Uterus (tissue), 4 donors: ENCODE measurements around the gene CACNB2. TPM values are rescaled to one million over a fixed set of nuclear protein-coding genes. Genes with fewer than 3 reads are reported as not detected.
A peak's percentile ranks its signal among the peaks of the same experiment; 100 is the strongest.

ENCODE experiments used
- DNase-seq, 2 donors: peaks; one replicate each; pipeline ENCODE4 v3.0.0-alpha.2; 2019 to 2020
- H3K27ac ChIP-seq, 2 donors: fragments of 200-600 bp; sonication (generic); 1 replicate in 1 of 2; 2 replicates in 1 of 2; pipeline ENCODE4 v1.5.1; 2016 to 2018
- H3K27me3 ChIP-seq, 2 donors: fragments of 200-600 bp; sonication (generic); one replicate each; pipeline ENCODE4 v1.5.1; 2018 to 2019; ENCODE audit warnings: control low read depth in 1 of 2
- H3K36me3 ChIP-seq, 2 donors: fragments of 200-600 bp; sonication (generic); one replicate each; pipeline ENCODE4 v1.5.1; 2019; ENCODE audit warnings: control low read depth in 1 of 2
- H3K4me1 ChIP-seq, 2 donors: fragments of 200-600 bp; sonication (generic); one replicate each; pipeline ENCODE4 v1.5.1; 2018 to 2019; ENCODE audit warnings: control low read depth in 1 of 2
- H3K4me3 ChIP-seq, 2 donors: fragments of 200-600 bp; sonication (generic); 1 replicate in 1 of 2; 2 replicates in 1 of 2; pipeline ENCODE4 v1.5.1; 2018 to 2019; ENCODE audit warnings: mild to moderate bottlenecking in 1 of 2
- H3K9me3 ChIP-seq, 2 donors: fragments of 200-600 bp; sonication (generic); one replicate each; pipeline ENCODE4 v1.5.1; 2019; ENCODE audit warnings: control low read depth in 1 of 2
- POLR2A ChIP-seq, 2 donors: fragments of 450-650 bp; IDR thresholded peaks; one replicate each; pipeline ENCODE4 v1.6.1; 2016; ENCODE audit warnings: antibody characterized with exemption in 2 of 2, mild to moderate bottlenecking in 1 of 2, moderate library complexity in 1 of 2
- intact Hi-C: fragments of 100-400 bp; cut with DNase I; formaldehyde crosslinking; loops from one replicate; pipeline ENCODE4 v1.15.1; 2023; ENCODE audit warnings: low total_unique reads
- total RNA-seq, 4 donors: library from RNA; depleted of rRNA in 3 of 4; stranded (reverse); fragments of >200 nt in 3 of 4; gene quantifications; one replicate each; pipeline versions ENCODE4 v1.1.0 to v1.2.4, GENCODE V29; 2014 to 2023
- TF ChIP-seq, protein P1 (sequence below), 4 experiments: fragments of 200-600 bp in 2 of 4; fragments of 450-650 bp in 2 of 4; sonication (generic) in 2 of 4; IDR thresholded peaks; one replicate each; pipeline ENCODE4 v1.5.1; 2016 to 2019; ENCODE audit warnings: antibody characterized with exemption in 4 of 4, mild to moderate bottlenecking in 2 of 4, moderate library complexity in 1 of 4
- donor health status: DM: yes; HTN: yes; CAD: no.

Gene CACNB2
- total RNA-seq, 4 donors from 2014 or later, result 19.4 to 33.0 (median 27.0) TPM

GRCh38 chr10:18134921-18135320 lies 5.3 kb upstream of the CACNB2 start:
- no peak for TF ChIP-seq POLR2A (IDR thresholded peaks at IDR 0.05)
- TF ChIP-seq, protein P1, sequence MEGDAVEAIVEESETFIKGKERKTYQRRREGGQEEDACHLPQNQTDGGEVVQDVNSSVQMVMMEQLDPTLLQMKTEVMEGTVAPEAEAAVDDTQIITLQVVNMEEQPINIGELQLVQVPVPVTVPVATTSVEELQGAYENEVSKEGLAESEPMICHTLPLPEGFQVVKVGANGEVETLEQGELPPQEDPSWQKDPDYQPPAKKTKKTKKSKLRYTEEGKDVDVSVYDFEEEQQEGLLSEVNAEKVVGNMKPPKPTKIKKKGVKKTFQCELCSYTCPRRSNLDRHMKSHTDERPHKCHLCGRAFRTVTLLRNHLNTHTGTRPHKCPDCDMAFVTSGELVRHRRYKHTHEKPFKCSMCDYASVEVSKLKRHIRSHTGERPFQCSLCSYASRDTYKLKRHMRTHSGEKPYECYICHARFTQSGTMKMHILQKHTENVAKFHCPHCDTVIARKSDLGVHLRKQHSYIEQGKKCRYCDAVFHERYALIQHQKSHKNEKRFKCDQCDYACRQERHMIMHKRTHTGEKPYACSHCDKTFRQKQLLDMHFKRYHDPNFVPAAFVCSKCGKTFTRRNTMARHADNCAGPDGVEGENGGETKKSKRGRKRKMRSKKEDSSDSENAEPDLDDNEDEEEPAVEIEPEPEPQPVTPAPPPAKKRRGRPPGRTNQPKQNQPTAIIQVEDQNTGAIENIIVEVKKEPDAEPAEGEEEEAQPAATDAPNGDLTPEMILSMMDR (IDR thresholded peaks at IDR 0.05), result no peak
- intact Hi-C loops, result no loop called here
- Histone ChIP-seq H3K4me1 (no peaks in the 10 kb centered on the region), H3K4me3 (no peak overlapping the region), H3K9me3 (no peaks in the 10 kb centered on the region), H3K27ac (no peak overlapping the region), H3K36me3 (no peaks in the 10 kb centered on the region), H3K27me3 (peaks cover 0 to 5% of the 10 kb centered on the region in 2 donors)
- DNase-seq, result no peak

GRCh38 chr10:18136073-18136791 lies 4.0 kb upstream of the CACNB2 start:
- no peak for DNase-seq
- Histone ChIP-seq H3K36me3 (no peaks in the 10 kb centered on the region), H3K4me1 (no peaks in the 10 kb centered on the region), H3K27me3 (peaks cover 0 to 5% of the 10 kb centered on the region in 2 donors), H3K4me3 (no peak overlapping the region), H3K9me3 (no peaks in the 10 kb centered on the region), H3K27ac (no peak overlapping the region)
- TF ChIP-seq, protein P1 (IDR thresholded peaks at IDR 0.05), result no peak
- TF ChIP-seq POLR2A (IDR thresholded peaks at IDR 0.05), result no peak
- intact Hi-C loops, result no loop called here

- DNase-seq, result no peak
- intact Hi-C loops, result no loop called here
- Histone ChIP-seq H3K9me3 (no peaks in the 10 kb centered on the region), H3K4me3 (no peak overlapping the region), H3K36me3 (no peaks in the 10 kb centered on the region), H3K27me3 (peaks cover 0 to 3% of the 10 kb centered on the region in 2 donors), H3K27ac (no peak overlapping the region), H3K4me1 (no peaks in the 10 kb centered on the region)
- TF ChIP-seq POLR2A (IDR thresholded peaks at IDR 0.05), result no peak
- TF ChIP-seq, protein P1 (IDR thresholded peaks at IDR 0.05), result no peak
These were observed 3.1 kb upstream of the CACNB2 start for GRCh38 chr10:18137111-18137510.

DNA sequence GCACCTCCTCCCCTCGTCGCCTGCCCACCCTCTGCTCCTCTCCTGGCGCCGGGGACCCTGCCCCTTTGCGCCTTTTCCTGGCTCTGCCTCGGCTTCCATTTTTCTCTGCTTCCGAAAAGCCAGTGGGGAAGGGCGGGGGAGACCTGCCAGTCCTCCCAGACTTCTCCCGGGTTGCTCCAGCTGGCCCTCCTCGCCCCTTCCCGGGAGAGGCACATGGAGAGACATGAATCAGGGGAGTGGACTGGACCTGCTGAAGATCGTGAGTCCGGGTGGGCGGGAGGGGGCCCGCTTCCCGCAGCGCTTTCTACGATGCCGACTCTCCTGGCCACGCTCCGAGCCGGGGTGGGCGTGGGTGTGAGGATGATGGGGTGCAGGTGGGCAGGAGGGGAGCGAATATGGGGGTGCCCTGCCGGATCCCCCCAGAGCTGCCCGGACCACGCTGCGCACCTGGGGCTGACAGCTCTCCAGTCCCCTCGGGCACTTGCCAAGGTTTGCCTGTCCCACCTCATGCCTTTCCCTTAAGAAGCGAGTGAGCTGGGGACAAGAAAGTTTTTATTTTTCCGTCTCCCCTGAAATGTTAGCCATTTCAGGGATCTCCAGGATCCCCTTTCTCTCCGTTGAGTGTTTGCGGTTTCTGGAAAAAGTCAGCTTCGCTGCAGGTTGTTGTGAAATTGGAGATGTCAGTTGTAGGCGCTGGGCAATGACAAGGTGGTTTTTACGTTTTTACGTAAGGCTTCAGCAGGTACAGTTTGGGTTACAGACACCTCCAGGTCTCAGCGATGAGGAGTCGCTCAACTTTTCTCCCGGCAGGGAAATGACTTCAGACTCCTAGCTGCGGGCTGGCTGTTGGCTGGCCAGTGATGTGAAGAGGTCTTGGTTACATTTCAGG lies 977 bp downstream of the CACNB2 start:
- peak; percentile 35 to 46 for DNase-seq
- H3K36me3 ChIP-seq, result no peaks in the 10 kb centered on the region
- intact Hi-C loops, result no loop called here
- no peaks in the 10 kb centered on the region for H3K9me3 ChIP-seq
- H3K27me3 ChIP-seq, result no peaks in the 10 kb centered on the region
- H3K4me3 ChIP-seq, result peak overlapping the region; percentile 52 to 80
- H3K4me1 ChIP-seq, result peaks cover 0 to 7% of the 10 kb centered on the region in 2 donors
- H3K27ac ChIP-seq, result peak overlapping the region; percentile 89 to 95
- no peak for TF ChIP-seq POLR2A (IDR thresholded peaks at IDR 0.05)
- TF ChIP-seq, protein P1 (IDR thresholded peaks at IDR 0.05), result no peak

GRCh38 chr10:18142151-18142550 lies 1.9 kb downstream of the CACNB2 start:
- Histone ChIP-seq H3K4me3 (no peak overlapping the region), H3K36me3 (no peaks in the 10 kb centered on the region), H3K4me1 (peaks cover 0 to 7% of the 10 kb centered on the region in 2 donors), H3K27me3 (no peaks in the 10 kb centered on the region), H3K27ac (peak overlapping the region; percentile 89 to 95), H3K9me3 (no peaks in the 10 kb centered on the region)
- intact Hi-C loops, result no loop called here
- TF ChIP-seq POLR2A (IDR thresholded peaks at IDR 0.05), result no peak
- TF ChIP-seq, protein P1 (IDR thresholded peaks at IDR 0.05), result no peak
- DNase-seq, result no peak
